Suprapubic skin (tissue), 4 donors: ENCODE data around the gene TTI1.

ENCODE experiments used
- EP300 ChIP-seq: sonication (generic); formaldehyde crosslinking; IDR thresholded peaks from one replicate; pipeline ENCODE4 v1.6.1; 2017; ENCODE audit warnings: antibody characterized with exemption
- POLR2A ChIP-seq, 2 donors: fragments of 450-650 bp; IDR thresholded peaks; one replicate each; pipeline ENCODE4 v1.6.1; 2017; ENCODE audit warnings: antibody characterized with exemption in 2 of 2, mild to moderate bottlenecking in 2 of 2, moderate library complexity in 2 of 2
- POLR2AphosphoS5 ChIP-seq, 3 donors: sonication (generic); formaldehyde crosslinking; IDR thresholded peaks; one replicate each; pipeline ENCODE4 v1.6.1; 2017; ENCODE audit warnings: antibody characterized with exemption in 3 of 3
- TF ChIP-seq, protein P1 (sequence below), 2 donors: fragments of 200-600 bp in 1 of 2; fragments of 450-650 bp in 1 of 2; sonication (generic) in 1 of 2; IDR thresholded peaks; one replicate each; pipeline ENCODE4 v1.5.1; 2016 to 2019; ENCODE audit warnings: antibody characterized with exemption in 2 of 2, mild to moderate bottlenecking in 1 of 2, moderate library complexity in 1 of 2

DNA sequence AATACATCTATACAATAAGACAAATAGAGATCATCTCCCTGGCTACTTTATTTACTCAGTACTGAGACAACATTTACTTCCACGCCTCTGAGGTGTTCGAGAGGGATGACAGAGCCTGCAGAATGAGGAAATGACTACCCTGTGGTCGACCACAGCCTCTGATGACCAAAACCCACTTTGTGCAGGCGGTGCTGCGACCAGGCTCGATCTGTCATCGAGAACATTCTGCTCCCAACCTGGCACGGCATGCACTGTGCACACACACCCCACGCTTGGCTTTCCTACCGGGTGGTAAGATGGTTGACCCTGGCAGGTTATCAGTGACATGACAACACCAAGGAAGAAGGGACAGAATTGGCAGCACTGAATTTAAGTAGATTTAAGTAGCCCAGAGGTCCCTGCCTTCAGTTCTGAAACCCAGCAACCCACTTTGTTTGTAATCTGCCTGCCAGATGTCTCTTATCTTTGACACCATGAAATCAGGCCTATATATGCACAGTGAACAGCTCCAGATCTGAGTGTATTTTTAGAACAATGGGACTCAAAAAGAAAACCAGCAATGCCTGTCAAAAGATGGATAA, 42.6 kb downstream of the TTI1 start:
- TF ChIP-seq, protein P1, sequence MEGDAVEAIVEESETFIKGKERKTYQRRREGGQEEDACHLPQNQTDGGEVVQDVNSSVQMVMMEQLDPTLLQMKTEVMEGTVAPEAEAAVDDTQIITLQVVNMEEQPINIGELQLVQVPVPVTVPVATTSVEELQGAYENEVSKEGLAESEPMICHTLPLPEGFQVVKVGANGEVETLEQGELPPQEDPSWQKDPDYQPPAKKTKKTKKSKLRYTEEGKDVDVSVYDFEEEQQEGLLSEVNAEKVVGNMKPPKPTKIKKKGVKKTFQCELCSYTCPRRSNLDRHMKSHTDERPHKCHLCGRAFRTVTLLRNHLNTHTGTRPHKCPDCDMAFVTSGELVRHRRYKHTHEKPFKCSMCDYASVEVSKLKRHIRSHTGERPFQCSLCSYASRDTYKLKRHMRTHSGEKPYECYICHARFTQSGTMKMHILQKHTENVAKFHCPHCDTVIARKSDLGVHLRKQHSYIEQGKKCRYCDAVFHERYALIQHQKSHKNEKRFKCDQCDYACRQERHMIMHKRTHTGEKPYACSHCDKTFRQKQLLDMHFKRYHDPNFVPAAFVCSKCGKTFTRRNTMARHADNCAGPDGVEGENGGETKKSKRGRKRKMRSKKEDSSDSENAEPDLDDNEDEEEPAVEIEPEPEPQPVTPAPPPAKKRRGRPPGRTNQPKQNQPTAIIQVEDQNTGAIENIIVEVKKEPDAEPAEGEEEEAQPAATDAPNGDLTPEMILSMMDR (IDR thresholded peaks at IDR 0.05): no peak
- TF ChIP-seq POLR2A (IDR thresholded peaks at IDR 0.05): no peak
- TF ChIP-seq POLR2AphosphoS5 (IDR thresholded peaks at IDR 0.05): no peak
- no peak for TF ChIP-seq EP300
